ENCODE data around the gene GREB1L. TPM values are rescaled to one million over a fixed set of nuclear protein-coding genes. Genes with fewer than 3 reads are reported as not detected.

GREB1L gene
- total RNA-seq, 6 experiments from 2014 or later: 3.1 to 7.9 (median 5.7) TPM

GRCh38 chr18:21481739-21482138, 239.7 kb downstream of the GREB1L start:
- H3K27me3 ChIP-seq: no peaks in the 10 kb centered on the region
- no peaks in the 10 kb centered on the region for H3K9me3 ChIP-seq
- 63% methylated on average over 2 of the region's 2 CpGs for WGBS (ENCODE audit: insufficient coverage, low coverage, low lambda C conversion rate, missing lambda C conversion rate)
- no peak overlapping the region for H3K4me3 ChIP-seq
- intact Hi-C loops (cut with DNase I): no loop called here
- no peak for ATAC-seq
- H3K27ac ChIP-seq: no peak overlapping the region
- TF ChIP-seq, protein P1, sequence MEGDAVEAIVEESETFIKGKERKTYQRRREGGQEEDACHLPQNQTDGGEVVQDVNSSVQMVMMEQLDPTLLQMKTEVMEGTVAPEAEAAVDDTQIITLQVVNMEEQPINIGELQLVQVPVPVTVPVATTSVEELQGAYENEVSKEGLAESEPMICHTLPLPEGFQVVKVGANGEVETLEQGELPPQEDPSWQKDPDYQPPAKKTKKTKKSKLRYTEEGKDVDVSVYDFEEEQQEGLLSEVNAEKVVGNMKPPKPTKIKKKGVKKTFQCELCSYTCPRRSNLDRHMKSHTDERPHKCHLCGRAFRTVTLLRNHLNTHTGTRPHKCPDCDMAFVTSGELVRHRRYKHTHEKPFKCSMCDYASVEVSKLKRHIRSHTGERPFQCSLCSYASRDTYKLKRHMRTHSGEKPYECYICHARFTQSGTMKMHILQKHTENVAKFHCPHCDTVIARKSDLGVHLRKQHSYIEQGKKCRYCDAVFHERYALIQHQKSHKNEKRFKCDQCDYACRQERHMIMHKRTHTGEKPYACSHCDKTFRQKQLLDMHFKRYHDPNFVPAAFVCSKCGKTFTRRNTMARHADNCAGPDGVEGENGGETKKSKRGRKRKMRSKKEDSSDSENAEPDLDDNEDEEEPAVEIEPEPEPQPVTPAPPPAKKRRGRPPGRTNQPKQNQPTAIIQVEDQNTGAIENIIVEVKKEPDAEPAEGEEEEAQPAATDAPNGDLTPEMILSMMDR (IDR thresholded peaks at IDR 0.05): no peak
- TF ChIP-seq POLR2A (IDR thresholded peaks at IDR 0.05): no peak
- no peak for DNase-seq
- H3K36me3 ChIP-seq: no peaks in the 10 kb centered on the region
- no peaks in the 10 kb centered on the region for H3K4me1 ChIP-seq

- no peak for ATAC-seq
- no peak for DNase-seq
- Histone ChIP-seq H3K9me3 (no peaks in the 10 kb centered on the region), H3K4me3 (no peak overlapping the region), H3K36me3 (no peaks in the 10 kb centered on the region), H3K4me1 (no peaks in the 10 kb centered on the region), H3K27ac (no peak overlapping the region), H3K27me3 (no peaks in the 10 kb centered on the region)
- no peak for TF ChIP-seq POLR2A (IDR thresholded peaks at IDR 0.05)
- TF ChIP-seq, protein P1 (IDR thresholded peaks at IDR 0.05): no peak
- WGBS (ENCODE audit: insufficient coverage, low coverage, low lambda C conversion rate, missing lambda C conversion rate): 61% methylated on average over 5 of the region's 5 CpGs
- intact Hi-C loops (cut with DNase I): no loop called here
Measured at GRCh38 chr18:21483051-21483450, 241.0 kb downstream of the GREB1L start.

DNA sequence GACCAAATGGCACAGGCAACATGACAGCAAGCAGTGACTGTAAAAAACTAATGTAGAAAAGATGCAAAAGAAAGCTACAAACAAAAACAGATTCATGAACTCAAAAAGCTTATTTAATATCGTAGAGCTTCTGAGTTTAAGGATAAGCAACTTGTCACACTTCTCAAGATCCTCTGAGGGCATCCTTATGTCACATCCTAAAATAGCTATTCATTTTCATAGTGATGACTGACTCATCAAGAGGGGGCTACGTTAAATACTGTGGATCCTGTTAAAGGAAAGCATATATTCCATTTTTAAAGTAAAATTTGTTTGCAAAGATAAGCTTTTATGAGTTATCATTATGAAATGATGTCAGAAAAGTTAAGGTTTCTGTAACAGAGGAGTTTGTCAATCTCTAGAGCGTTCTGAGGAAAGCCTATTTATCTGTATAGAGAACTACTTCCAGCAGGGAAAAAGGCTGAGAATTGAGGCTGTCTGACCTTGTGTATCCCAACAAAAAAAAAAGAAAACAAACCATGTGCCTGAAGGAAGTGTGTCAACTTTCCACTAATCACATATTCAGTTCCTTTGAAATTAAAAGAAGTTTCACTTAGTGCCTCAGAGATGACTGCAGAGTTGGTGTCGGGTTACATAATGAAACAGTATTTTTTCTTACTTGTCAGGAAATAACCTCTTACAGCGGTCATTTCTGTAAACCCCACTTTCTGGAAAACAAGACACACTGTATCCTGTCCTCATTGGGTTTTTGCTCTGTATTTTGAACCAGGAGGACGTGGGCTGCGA, 243.0 kb downstream of the GREB1L start:
- ATAC-seq: no peak
- H3K27me3 ChIP-seq: no peaks in the 10 kb centered on the region
- no peaks in the 10 kb centered on the region for H3K9me3 ChIP-seq
- 62% methylated on average over 7 of the region's 7 CpGs for WGBS (ENCODE audit: insufficient coverage, low coverage, low lambda C conversion rate, missing lambda C conversion rate)
- TF ChIP-seq POLR2A (IDR thresholded peaks at IDR 0.05): no peak
- TF ChIP-seq, protein P1 (IDR thresholded peaks at IDR 0.05): no peak
- no peaks in the 10 kb centered on the region for H3K4me1 ChIP-seq
- no peak for DNase-seq
- no peaks in the 10 kb centered on the region for H3K36me3 ChIP-seq
- no peak overlapping the region for H3K4me3 ChIP-seq
- no peak overlapping the region for H3K27ac ChIP-seq
- intact Hi-C loops (cut with DNase I): no loop called here

DNA sequence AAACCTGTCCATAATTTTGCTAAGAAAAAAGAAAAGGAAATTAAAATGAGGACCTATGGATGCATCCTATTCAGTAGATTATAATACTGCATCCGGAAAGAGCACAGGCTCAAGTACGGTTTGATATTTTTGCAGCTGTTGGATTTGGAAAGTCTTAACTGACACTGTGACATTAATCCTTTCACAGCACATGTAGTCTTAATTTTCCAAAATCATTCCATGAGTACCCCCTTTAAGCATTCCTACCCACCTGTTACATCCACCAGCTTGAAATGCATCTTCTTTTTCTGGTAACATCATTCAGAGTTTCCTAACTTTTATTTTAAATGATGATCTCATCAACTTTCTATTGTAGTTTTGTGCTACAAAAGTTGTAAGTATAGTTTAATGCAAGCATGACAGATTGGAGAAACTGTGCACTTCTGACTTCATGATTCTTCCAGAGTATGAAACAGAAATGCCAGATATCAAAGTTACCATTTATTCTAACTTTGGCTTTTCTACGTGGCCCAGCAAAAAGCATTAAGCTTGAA, 244.9 kb downstream of the GREB1L start:
- intact Hi-C loops (cut with DNase I): no loop called here
- H3K27ac ChIP-seq: no peak overlapping the region
- ATAC-seq (no peak), DNase-seq (no peak)
- H3K9me3 ChIP-seq: no peaks in the 10 kb centered on the region
- H3K4me3 ChIP-seq: no peak overlapping the region
- no peaks in the 10 kb centered on the region for H3K4me1 ChIP-seq
- no peak for TF ChIP-seq POLR2A (IDR thresholded peaks at IDR 0.05)
- TF ChIP-seq, protein P1 (IDR thresholded peaks at IDR 0.05): no peak
- 78% methylated on average over 3 of the region's 3 CpGs for WGBS (ENCODE audit: insufficient coverage, low coverage, low lambda C conversion rate, missing lambda C conversion rate)
- H3K27me3 ChIP-seq: no peaks in the 10 kb centered on the region
- no peaks in the 10 kb centered on the region for H3K36me3 ChIP-seq

Measured in right lobe of liver (tissue), 6 donors.